Stimulated activated CD8-positive, alpha-beta memory T cell treated with anti-CD3 and anti-CD28 coated beads, Interleukin-15, amount 100 ng/mL, for 24 hours (primary cell): ENCODE results near the gene C1QTNF5.

Experiments used
- DNase-seq: peaks from one replicate; pipeline ENCODE4 v3.0.0-alpha.2; 2020; ENCODE audit warnings: low read depth

Gene C1QTNF5

DNA sequence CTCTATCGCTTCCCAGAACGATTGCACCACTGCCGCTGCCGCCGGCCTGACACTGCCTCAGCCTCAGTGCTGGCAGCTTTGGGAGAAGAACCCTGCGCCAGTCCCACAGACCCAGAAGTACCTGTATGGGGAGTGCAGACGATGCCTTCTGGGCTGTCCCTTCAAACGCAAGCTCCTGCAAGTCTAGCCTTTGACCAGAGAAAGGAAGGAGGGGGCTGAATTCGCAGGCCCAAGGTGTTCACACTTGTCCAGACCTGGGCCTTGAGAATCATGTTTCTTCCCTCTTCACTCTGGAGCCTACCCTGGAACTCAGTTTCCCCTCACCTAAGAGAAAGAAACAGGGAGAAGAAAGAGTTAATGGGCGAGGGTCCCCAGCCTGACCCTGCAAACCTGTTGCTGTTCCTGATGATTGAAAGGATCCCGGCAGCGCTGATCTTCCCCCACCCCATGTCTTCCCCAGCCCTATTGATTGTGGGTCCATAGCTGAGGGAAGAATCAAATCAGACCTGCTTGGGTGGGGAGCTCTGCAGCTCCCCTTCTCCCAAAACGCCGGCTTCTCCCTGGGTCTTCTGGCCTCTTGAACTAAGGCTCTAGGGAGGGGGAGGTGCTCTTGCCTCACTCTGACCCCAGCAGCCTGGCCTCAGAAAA is 23.0 kb downstream of the C1QTNF5 start:
- no peak for DNase-seq

DNA sequence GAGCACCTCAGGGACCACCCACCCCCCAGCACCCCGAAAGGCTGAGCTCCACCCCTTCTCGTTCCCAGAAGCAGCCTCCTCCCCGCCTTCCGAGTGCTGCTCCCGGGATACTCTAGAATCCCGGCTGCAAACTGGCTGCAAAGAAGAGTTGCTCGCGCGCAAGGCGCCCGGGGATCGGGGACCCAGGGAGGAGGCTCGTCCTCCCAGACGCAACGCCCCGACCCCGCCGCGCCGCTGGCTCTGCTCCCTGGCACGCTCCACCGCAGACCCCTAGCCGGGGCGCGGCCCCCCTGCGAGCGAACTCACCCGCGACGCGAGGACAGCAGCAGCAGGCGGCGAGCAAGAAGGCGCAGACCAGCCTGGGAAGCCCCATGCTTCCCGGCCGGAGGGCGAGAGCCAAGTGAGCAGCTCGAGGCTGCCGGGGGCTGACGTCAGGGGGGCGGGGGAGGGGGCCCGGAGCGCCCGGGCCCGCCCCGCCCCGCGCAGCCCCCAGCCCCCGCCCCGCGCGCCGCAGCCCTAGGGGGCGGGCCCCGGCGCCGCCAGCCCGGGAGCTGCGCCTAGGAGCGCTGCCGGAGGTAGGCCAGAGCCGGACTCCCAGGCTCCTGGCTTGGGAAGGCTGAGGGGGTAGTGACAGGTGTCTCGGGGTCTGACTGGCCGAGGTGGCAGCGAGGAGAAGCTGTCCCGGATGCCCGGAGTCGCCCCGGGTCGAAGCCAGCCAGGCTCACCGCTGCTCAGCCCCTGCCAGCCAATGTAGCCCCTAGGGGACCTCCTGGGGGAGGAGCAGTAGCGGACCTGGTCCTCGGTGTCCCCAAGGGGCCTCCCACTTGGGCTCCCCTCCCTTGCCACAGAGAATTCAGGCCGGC is 23.7 kb downstream of the C1QTNF5 start, which contains the start of gene MCAM:
Gene MCAM (minus strand): TSS at position 402 of the 863 bp plus-strand sequence. CDS start 29 bp downstream, at position 373.
- no peak for DNase-seq

DNA sequence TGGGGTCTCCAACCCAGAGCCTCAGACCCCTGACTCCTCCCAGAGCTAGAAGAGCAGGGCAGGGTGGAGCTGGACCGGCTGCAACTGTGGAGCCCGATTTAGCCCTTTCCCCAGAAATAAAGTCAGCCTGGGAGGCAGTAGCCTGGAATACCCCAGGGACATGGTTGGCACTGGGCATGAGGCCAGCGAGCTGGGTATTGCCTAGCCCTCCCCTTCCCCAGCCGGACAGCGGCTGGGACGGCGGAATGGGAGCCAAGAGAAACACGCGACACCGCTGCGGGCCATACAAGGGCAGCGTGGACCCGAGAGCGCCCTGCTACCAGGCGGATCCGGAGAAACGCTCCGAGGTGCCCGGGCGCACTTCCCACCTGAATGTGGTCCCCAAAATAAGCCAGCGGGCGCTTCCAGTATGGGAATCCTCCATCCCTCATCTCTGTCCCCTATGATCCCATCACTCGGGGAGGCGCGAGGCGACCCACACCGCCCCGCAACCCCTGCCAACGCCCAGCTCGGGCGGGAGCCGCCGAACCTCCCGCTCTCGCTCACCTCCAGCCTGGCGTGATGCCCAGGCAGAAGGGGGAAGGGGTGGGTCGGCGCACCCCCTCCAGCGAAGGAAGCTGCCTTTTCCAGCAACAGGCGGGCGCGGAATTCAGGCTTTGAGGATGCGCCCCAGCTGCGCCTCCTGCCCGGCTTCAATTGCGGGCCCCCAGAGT is 24.5 kb downstream of the C1QTNF5 start:
- DNase-seq = no peak

DNA sequence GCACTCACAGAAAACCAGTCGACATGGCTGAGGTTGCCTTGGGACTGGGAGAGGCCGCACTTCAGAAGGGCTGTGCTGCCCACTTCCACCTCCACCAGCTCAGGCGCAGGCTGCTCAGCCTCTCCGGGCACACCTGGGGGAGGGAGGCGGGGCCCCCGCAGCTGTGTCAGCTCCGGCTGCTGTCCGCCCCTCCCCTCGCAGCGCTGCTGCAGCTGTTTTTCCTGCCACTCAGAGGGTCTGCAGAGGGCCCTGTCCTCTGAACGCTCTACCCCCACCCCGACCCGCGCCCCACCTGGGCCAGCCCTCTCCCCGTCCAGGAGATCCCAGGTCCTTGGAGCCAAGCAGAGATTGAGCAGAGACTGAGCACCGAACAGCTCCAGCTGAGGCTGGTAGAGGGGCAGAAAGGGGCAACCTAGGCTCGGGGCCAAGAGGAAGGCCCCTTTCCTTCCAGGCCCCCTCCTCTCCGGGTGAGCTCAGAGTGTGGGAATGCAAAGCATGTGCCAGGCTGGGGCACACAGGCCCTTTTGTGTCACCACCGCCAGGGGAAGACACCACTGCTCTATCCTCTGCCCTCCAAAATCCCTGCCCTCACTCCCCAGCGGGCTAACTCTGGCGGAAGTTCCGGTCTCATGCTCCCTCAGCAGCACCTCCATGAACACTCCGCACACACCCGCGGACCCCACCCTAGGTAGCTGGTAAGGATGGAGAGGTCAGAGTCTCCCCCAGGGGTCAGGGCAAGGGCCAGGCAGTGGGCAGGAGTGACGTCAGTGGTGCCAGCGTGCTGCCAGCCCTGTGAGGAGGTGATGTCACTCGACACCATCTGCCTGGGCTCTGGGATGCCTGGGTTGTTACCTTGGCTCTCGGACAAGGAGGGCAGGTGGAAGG is 25.3 kb downstream of the C1QTNF5 start:
- no peak for DNase-seq

DNA sequence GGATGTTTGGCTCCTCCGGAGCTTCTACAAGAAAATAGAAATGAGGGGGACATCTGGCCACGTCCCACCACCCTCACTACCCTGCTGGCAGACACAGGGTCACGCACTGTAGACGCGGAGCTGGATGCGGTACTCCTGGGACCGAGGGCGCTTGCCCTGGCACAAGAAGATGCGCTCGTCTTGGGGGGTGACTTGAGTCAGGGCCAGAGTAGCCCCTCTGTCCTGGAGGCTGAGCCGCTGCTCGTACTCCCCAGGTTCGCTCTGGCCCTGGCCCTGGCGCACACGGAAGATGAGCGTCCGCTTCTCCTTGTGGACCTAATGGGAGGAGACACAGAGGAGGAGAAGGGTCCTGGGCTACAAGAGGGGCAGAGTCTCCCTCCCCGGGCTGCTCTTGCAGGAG is 26.0 kb downstream of the C1QTNF5 start:
- DNase-seq = no peak

DNA sequence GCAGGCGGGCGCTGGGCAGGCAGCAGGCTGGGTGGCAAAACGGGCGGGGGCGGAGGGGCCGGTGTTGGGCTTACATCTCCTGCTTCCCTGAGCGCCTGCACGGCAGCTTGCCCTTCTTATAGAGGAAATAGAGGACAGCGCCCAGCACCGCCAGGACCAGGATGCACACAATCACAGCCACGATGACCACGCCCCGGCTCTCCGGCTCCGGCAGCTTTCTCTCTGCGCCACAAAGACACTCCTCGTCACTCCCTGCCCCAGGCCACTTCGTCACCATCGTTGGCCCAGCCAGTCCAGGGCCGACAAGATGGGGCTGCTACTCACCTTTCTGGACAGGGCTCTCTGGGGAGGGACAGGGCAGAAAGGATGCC is 30.0 kb downstream of the C1QTNF5 start:
- DNase-seq = no peak

DNA sequence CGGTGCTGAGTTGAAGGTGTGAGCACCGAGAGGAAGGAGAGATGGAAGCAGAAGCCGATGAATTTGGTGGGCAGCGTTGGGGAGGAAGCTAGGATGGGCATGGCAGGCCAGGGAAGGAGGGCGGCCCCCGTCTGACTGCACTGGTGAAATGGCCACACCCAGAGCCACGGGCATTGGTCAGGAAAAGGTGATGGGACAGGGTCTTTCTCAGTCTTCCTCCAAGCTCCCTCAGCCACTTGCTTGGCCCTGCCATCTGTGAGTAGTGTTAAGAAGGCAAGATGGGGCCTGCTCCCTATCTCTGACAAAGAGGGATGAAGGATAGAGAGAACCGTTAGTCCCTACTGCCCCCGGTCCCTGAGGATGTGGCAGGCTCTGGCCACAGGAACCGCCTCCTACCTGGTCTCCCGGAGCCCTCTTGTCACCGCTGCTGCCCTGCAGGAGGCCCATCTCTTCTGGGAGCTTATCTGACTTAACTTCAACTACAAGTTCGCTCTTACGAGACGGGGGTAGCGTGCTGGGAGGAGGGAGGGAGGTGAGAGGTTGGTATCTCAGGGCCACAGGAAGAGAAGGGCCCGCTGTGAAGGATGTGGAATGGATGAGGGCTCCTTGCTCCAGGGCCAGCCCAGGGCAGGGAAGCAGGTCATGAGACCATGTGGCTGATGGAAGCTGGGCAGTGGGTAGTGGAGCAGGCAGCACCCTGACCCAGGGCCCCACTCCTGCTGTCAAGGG is 30.6 kb downstream of the C1QTNF5 start:
- DNase-seq = no peak

DNA sequence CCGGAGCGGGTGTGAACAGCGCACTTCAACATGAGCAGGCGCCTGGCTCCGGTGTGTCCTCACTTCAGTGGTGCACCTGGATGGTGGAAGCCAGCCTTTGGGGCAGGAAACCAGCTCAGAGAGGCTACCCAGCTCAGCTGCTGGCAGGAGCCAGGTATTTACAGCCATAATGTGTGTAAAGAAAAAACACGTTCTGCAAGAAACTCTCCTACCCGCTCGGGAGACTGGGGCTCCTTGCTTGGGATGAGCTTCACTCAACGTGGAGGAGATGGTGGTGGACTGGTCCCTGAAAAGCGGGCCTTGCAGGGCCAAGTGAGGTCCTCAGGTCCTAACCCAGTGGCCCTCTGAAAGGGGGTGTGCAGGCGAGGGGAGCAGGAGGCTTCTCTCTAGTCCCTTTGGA is 31.3 kb downstream of the C1QTNF5 start:
- no peak for DNase-seq

DNA sequence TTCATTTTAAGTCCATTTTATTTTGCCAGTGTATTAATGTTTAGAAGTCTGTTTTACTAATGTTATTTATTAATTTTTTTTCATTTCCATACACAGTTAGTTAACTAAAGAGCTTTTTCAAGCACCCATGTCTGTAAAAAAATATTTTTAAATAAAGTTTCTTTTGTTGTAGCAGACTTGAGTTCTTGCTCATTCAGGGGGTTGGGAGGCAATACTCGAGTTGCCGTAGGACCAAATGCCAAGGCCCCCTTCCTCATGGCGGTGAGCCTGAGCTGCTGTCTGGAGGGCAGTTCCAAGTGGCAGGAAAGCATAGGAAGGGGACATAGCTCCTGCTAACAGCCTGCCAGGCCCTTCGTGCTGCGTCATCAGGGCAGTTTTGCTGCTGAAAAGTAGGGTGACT is 32.7 kb downstream of the C1QTNF5 start:
- no peak for DNase-seq

DNA sequence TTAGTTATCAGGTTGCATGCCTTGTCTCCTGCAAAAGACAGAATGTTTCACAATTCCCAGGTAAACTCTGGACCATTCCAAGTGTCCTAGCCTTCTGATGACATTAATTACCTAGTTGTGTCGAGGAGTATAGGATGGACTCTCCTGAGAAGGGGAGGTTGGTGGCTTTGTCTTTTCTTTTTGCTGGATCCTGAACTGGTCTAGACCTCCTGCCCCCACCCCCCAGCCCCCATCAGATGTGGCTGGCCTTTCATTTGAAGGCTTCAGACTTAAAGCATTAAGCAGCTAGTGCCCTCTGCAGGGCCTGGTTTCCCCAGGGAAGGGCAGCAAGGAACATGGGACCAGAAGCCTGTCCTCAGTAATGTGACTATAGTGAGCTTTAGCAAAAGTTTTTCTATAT is 33.5 kb downstream of the C1QTNF5 start:
- no peak for DNase-seq

DNA sequence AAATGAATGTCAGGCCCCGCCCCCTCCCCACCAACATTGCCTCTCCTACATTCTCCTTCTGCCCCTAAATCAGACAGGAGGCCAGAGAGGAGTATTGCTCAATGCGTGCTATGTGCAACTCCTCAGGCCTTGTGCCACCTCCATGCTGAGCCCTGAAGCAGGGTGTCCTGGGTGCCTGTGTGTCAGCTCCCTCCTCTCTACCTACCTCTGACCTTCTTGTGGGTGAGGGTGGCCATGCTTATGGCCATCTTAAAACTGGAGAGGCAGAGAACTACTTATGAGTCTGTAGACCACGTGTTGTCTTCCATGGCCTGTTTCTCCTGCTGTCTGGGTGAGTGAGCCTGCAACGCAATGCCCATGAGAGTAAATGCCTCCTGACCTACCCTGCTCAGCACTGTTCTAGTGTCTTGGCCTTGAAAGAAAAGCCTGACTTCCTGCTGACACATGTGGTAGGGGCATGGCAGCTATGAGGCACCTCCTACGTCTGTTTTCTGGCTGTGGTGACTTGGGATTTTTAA is 34.3 kb downstream of the C1QTNF5 start:
- DNase-seq = no peak

DNA sequence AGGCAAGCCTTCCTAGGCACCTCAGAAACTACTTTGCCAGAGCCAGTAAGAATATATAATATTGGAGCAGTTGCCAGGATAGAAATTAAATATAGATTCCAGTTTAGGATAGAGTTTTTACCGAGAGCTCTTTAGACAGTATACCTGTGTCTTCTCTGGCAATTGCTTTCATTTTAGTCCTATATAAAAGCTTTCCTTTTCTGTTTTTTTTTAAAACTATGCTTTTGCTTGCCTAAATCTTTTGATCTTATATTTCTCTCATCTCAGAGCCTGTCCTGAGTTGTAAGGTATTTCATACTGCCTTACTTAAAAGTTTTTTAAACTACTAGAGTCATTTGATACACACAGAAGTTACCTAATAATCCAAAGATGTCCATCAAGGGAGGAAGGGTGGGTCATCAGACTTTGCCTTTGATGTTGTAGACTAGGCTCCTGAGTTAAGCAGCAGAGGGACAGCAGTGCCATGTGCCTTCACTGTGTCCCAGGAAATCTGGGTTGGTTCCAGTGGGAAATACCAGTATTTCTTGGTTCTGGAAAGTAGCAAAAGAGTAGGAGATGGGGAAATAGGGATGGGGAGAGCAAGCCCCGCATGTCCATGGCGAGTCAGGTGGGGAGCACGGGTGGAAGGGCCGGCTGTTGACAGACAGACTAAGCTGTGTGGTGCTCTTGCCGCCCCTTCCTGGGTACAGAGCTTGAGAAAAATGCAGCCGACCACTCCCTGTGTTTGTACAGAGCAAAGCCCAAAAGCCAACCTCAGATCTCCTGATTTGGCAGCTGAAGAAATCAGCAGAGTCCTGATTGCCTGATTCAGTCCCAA is 34.9 kb downstream of the C1QTNF5 start:
- no peak for DNase-seq

DNA sequence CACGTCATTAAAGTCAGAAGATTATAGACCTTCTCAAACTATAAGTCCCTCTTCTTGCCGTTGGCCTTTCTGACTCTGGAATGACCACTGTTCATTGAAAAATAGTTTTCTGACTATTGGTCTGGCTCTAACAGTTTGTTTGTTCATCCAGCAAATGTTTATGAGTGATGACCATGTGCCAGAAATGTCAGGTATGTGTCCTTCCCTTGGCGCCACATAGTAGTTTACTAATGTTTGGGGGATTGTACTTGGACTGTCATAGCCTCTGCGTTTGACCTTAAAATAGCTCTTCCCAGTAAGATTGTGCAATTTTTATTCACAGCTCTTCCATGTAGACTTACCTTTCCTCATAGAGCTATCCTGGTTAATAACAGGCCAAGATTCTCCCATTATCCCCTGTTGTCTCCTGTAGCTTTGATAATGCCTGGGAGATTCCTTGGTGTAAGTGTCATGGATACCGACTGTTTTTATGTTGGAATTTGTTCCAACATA is 37.4 kb downstream of the C1QTNF5 start:
- DNase-seq = no peak

DNA sequence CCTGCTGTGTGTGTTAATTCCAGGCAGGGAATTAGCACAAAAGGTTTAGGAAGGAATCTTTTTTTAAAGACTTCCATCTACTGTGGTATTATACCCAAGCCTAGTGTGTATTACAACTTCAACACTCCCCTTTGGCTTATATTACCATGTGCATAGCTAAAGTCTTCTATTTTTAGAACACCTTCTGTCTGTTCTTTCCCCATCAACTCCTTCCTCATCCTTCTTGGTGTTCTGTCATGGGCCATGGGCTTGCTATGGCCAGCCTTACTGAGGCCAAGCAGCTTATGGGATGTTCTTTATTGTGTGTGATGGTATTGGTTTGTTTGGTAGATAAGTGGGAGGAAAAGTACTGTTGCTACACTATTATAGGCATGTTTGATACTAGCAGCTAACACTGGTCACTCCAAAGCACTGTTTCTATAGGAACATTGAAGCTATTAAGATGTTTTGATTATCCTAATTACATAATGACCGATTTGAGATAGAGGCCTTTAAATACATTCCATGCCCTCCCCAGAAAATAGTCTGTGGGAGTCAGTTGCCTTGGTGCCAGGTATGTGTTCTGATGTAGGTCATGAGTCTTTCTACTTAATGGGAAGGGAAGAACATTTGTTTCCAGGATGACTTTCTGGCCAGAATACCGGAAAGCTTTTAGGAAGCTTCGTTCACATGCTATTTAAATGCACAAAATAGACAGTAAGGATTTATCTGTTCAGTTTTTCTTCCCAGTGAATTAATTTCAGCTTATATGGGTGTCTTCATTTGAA is 40.3 kb downstream of the C1QTNF5 start:
- DNase-seq = no peak

DNA sequence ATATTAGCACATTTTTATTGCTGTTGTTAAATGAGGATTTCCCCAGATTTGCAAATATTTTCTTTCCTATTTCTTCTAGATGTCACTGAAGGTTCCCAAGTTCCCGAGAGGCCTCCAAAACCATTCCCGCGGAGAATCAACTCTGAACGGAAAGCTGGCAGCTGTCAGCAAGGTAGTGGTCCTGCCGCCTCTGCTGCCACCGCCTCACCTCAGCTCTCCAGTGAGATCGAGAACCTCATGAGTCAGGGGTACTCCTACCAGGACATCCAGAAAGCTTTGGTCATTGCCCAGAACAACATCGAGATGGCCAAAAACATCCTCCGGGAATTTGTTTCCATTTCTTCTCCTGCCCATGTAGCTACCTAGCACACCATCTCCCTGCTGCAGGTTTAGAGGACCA is 41.3 kb downstream of the C1QTNF5 start:
- no peak for DNase-seq

DNA sequence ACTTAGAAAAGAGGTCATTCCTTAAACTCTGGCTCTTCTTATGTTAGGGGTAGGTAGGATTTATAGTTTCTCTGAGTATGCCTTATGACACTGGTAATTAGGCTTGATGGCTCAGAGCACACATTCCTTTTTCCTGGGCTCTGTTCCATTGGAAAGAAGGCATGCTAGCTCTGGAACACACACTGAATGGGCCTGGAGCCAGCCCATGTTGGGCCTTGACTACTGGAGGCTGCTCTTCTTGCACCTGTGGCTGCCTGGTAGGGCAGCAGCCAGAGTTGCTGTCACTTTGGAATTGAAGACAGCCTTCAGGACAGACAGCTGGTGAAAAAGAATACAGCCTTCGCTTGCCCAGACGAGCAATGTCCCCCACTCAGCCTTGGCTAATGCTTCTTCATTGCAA is 42.0 kb downstream of the C1QTNF5 start:
- no peak for DNase-seq

DNA sequence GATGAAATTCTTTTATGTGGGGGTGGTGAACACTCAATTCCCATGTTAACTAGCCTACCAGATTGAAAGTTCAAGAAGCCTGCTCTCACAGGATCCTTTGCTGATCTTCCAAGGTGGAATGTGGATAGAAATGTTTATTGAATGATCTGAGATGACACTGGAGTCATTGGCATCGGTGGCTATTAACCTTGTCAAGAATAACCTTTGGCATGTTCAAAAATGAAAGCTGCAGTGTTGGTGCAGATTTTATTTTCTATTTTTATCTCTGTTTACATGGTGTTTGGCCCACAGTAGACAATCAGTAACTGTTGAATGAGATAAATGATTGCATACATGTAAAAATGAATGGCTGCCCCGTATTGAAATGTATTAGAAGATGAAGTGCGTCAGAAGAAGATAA is 42.7 kb downstream of the C1QTNF5 start:
- no peak for DNase-seq

DNA sequence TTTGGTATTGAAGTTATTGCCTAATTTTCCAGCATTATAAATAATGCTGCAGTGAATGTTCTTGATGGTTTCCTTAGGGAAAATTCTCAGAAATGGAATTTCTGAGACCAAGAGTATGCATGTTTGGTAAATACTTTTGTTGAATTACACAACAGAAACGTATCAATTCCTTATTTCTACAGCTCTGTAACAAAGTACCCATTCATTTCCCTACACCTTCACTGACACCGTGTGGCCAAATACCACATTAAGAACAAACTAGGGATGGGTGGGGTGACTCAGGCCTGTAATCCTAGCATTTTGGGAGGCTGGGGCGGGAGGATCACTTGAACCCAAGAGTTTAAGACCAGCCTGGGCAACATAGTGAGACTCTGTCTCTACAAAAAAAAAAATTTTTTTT is 45.5 kb downstream of the C1QTNF5 start:
- DNase-seq = no peak

DNA sequence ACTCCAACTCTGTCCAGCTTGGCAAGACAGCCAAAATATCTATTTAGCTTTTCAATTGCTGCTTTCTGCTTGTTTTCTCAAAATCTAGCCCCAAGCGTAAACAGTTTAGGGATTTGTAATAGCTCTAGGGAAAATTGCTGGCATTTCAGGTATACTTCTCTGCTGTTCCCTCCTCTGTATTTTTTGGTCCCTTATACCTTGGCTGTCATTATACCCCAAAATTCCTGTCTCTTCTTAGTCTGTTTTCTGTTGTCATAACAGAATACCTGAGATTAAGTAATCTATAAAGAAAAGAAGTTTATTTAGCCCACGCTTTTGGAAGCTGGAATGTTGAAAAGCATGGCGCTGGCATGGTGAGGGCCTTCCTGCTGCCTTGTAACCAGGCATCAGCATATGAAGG is 47.2 kb downstream of the C1QTNF5 start:
- no peak for DNase-seq
